ENCODE data around the gene PRR14.

- no peak for TF ChIP-seq CTCF (IDR thresholded peaks at IDR 0.05)
- TF ChIP-seq POLR2A (IDR thresholded peaks at IDR 0.05), result no peak
- TF ChIP-seq POLR2AphosphoS5 (IDR thresholded peaks at IDR 0.05), result no peak
- no peak for TF ChIP-seq EP300 (IDR thresholded peaks at IDR 0.05)
These were observed 12.3 kb downstream of the PRR14 start for GRCh38 chr16:30663038-30663437.
